CD4-positive, alpha-beta T cell treated with Interleukin-17A for 4 hours (primary cell): ENCODE measurements around the gene SCO2.
"Not testable (repeated sequence)": the region's sequence is repeated elsewhere in the genome, so short reads cannot be mapped to it uniquely, and the experiment has no call there.

Source experiments
- DNase-seq: peaks from one replicate; pipeline ENCODE4 v3.0.0-alpha.2; 2020; ENCODE audit warnings: mixed read lengths

The SCO2 gene

DNA sequence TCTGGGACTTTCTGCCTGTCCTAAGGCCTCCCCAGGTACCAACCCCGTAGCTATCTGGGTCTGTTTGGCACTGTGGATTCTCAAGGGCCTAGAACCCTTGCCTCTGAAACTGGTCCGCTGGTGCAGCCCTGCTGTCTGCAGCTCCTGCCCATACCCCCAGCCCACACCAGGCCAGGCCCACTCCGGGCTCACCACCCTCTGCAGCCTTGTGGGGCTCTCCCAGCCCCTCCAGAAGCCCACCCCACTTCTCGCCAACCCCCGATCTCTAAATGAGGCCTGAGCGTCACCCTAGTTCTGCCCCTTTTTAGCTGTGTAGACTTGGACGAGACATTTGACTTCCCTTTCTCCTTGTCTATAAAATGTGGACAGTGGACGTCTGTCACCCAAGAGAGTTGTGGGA lies 25.0 kb upstream of the SCO2 start:
- no peak for DNase-seq

DNA sequence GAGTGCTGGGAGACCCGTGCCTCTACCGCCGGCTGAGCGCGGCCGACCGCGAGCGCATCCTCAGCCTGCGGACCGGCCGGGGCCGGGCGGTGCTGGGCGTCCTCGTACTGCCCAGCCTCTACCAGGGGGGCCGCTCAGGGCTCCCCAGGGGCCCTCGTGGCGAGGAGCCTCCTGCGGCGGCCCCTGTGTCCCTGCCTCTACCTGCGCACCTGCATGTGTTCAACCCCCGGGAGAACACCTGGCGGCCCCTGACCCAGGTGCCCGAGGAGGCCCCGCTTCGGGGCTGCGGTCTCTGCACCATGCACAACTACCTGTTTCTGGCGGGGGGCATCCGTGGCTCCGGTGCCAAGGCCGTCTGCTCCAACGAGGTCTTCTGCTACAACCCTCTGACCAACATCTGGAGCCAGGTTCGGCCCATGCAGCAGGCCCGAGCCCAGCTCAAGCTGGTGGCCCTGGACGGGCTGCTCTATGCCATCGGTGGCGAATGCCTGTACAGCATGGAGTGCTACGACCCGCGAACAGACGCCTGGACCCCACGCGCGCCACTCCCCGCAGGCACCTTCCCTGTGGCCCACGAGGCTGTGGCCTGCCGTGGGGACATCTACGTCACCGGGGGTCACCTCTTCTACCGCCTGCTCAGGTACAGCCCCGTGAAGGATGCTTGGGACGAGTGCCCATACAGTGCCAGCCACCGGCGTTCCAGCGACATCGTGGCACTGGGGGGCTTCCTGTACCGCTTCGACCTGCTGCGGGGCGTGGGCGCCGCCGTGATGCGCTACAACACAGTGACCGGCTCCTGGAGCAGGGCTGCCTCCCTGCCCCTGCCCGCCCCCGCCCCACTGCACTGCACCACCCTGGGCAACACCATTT lies 23.8 kb upstream of the SCO2 start:
- peak; percentile 37 for DNase-seq

DNA sequence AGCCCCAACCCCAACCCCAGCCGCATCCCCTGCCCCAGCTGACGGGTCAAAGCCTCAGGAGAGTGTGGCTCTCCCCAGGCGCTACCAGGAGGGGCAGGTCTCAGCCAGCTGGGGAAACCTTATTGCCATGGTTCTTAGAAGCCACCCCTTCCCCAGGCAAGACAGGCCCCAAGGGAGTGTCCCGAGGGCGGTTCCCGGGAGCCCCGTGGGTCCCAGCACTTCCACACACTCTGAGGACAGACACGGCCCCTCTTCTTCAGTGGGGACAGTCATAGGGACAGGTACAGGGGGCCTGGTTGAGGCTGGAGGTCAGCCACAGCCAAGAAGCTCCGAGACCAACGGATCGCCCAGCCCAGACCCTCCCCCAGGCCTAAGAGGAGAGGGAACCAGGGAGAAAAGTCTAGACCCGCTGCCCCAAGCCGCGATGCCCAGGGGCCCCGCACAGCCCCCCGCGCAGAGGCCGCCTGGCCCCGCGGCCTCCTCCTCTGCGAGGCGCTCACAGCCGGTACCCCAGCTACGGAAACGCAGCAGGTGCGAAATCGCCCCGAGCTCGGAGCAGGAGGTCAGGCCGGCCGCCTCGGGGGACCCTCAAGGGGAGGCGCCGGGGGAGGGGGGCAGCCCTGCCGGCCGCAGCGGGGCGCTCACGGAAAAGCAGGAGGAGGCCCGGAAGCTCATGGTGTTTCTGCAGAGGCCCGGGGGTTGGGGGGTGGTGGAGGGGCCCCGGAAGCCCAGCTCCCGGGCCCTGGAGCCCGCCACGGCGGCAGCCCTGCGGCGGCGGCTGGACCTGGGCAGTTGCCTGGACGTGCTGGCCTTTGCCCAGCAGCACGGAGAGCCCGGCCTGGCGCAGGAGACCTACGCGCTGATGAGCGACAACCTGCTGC lies 22.9 kb upstream of the SCO2 start:
- peak; percentile 76 for DNase-seq

DNA sequence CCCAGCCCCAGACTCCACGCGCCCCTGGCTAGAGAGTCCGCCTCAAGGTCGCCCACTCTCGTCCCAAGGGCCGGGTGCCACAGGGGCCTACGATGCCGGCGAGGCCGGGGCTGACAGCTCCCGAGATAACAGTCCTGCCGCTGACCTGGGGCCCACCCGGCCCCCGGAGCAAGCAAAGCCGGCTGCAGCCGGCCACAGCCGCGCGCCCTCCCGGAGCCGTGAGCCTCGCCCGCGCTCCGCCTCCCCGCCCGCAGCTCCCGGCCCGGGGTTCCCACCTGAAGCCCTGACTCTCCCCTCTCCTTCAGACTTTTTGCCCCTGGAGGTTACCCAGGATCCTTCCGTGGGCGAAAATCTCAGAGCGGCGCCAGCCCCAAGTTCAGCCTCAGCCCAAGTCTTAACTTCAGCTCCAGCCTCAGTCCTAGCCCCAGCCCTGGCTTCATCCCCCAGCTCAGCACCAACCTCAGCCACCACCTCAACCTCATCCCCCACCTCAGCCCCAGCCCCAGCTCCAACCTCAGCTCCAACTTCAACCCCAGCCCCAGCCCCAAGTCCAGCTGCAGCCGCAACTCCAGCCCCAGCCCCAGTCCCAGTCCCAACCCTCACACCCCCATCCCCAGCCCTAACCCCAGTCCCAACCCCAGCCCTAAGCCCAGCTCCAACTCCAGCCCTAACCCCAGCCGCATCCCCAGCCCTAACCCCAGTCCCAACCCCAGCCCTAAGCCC lies 22.0 kb upstream of the SCO2 start:
- DNase-seq, result no peak

DNA sequence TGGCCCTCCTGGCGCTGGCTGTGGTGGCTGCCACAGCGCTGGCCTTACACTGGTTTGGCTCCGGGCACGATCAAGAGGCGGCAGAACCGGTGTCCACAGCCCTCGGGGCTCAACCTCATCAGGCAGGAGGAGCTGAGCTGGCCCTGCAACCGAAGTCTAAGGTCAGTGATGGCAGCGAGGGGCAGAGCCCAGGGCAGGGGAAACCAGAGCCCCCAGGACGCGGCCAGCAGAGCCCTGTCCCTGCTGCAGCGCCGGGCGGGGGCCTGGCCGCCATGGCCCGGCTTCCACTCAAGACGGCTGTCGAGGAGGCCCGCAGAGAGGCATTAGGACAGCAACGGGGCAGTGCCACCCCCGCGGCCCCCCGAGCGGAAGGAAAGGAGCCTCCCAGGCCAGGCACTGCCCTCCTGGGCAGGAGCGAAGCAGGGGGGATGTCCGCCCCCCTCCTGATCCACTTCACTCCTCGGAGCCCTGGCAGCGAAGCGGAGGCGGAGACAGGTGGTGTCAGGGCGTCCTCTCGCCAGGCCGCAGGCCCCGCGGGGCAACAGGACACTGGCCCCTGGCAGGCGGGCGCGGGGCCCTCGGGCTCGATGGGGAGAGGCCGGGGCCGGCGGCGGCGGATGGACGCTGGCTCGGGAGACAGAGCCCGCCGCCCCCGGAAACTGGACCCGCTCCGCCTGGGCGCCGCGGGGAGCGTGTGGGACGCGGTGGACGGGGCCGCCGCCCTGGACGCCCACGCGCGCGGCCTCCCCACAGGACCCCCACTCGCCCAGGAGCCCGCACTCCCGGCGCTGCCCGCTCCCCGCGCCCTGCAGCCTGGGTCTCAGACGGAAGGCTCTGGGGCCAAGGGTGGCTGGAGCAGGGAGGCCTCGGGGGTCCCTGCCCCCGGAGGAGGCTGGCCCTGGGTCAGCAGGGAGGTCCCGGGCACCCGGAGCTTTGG lies 21.2 kb upstream of the SCO2 start:
- DNase-seq, result no peak

DNA sequence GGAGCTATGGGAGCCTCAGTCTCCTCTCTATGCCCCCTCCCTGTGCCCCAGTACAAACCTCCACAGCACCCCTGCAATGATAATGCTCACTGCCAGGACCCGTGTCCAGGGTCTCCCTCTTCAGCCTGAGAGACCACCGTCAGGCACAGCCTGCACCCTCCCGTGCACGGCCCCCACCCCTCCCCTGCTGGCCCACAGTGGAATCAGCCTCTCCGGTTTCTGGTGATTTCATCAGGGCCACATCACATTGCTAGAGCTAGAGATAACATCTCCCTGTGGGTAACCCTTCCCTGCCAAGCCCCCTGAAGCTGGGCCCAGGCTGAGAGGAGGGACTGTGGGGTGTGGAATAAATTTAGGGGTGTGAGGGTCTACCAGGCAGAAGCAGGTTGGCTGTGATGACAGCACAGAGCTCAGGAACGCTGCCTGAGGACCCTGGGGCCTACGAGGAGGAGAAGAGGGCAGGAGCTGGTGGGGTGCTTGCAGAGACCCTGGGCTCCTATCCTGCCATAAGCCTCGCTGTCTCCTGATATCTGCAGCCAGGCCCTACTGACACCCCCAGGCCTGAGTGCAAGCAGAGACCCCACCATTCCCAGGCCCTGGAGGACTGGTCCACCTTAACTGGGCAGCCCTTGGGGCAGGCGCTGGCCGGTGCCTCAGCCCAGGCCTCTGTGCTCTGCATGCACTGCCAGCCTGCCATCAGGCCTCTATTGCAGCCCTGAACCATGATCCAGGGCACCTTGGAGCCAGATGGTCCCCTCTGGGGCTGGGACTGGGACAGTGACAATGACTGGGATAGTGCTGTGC lies 20.3 kb upstream of the SCO2 start, which contains the start of gene KLHDC7B:
TSS of gene KLHDC7B (plus strand) at position 378 of the 804 bp plus-strand sequence. CDS start at position 723, 345 bp downstream.
- peak; percentile 30 for DNase-seq

DNA sequence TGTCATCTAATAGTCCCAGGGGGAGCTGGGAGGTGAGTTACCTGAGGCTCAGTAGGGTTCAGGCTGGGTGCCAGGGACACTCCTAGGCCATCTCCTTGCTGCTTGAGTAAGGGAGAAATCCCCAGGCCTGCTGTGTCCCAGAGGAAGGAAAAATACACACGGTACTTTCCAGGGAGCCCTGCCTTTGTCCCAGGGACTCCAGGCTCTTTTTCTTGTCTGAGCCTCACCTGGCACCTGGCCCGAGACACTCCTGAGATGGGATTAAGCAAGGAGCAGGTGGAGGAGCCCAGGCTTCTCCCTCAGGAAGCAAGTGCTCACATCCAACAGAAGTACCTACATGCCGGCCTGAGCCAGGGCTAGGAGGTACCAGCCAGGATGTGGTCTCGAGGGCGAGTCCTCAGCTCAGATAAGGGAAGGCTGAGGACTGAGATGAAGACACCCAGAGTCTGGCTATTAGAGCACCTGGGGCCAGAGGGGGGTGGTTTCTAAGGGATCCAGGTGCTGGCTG lies 19.4 kb upstream of the SCO2 start:
- peak; percentile 44 for DNase-seq

DNA sequence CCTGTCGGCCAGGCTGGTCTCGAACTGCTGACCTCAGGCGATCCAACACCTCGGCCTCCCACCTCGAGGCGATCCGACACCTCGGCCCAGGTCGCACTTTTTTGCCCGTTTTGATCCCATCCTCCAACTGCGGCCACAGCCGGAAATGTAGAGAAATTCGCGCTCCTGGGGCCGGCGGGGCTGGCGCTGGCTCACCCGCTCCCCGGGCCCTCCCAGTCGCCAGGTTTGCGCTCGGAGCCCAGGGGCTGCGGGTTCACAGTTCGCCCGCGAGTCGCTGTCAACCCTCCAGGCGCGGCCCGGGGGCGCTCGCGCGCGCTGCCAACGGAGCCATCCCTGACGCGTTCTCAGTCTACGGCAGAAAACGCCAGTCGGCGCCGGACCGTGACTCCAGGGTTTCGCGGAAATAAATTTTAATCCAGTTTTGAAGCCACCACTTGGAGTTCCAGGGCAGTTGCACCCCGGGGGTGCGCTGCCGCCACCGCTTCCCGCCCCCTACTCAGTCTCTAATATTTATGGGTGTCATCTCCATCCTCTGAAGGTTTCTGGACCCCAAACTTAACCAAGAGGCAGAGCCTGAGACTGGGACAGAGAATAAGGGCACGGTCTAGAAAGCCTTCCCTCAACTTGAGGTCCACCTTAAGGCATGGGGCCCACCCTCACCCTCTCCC lies 18.8 kb upstream of the SCO2 start:
- peak; percentile 89 for DNase-seq

DNA sequence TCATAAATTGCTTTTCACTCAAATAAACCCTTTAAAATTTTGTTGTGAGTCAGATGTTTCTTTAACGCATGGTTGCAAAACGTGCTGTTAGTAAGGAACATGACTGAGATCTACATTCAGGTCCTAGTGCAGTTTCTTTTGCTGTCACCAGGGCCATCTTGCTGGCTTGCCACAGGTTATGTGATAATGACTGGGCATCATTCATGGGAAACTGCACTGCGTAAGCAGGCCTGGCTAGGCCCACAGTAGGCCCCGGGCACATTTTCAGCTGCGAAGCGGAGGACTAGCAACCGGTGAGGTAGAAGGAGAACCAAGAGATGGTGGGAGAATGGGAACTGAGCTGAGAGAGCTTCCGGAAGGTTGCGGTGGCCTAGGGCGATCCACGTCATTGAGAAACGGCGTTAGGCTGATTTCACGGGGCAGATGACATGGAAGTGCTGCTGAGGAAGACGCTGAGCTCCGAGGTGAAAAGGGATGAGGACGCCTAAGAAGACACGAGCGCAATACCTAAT lies 17.1 kb upstream of the SCO2 start:
- no peak for DNase-seq

DNA sequence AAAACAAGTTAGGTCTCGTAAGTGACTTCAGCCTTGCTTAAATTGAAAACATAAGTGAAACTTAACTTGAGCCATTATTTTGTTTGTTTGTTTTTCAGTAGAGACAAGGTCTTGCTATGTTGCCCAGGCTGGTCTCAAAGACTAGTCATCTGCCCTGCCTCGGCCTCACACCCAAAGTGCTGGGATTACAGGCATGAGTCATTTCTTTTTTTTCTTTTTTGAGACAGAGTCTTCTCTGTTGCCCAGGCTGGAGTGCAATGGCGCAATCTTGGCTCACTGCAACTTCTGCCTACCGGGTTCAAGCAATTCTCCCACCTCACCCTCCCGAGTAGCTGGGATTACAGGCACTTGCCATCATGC lies 16.2 kb upstream of the SCO2 start:
- DNase-seq, result not testable (repeated sequence)

DNA sequence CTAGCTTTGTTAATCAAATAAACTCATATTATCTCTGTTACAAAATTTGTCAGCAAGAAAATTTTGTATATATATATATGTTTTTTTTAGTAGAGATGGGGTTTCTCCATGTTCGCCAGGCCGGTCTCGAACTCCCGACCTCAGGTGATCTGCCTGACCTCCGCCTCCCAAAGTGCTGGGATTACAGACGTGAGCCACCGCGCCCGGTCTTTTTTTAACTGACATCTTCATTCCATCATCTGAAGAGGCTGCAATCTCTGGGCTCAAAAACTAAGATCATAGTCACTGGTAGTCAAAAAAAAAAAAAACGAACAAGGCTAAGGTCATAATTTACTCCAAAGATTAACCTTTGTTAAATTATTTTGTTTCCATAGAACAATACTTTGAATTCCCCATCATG lies 15.0 kb upstream of the SCO2 start:
- DNase-seq, result no peak

DNA sequence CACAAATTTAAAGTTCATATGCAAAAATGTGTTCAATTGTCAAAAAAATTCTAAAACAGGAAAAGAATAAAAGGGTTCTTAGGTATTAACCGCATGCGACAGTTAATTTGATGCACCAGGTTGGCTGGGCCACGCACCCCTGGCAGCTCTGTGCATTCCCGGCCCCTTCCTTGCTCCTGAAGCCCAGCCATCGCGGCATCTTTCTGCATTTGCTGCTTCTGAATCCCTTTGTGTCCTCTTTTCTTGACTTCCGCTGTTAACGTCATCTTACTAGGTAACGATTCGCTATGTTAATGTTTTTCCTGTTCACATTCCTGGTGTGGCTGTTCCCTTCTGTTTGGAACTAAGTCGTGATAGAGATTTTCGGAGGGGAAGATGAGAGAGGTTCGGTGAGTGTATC lies 12.4 kb upstream of the SCO2 start:
- no peak for DNase-seq

DNA sequence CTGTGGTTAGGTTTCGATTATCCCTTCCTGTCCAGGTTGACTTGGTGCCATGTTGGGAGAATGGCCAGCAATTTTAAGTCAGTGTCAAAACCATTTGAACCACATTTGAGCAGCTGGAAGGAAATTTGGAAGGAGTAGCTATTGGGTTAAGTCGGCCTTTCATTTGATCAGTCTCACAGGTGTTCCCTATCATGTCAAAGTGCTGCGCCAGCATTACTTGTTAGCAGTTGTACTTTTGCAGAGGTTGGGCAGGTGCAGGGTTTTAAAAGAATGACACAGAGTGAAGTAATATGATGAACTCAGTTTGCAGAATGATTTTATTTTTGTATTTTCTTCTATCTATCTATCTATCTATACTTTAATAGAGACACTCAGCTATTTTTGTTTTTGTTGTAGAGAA lies 10.8 kb upstream of the SCO2 start:
- no peak for DNase-seq

DNA sequence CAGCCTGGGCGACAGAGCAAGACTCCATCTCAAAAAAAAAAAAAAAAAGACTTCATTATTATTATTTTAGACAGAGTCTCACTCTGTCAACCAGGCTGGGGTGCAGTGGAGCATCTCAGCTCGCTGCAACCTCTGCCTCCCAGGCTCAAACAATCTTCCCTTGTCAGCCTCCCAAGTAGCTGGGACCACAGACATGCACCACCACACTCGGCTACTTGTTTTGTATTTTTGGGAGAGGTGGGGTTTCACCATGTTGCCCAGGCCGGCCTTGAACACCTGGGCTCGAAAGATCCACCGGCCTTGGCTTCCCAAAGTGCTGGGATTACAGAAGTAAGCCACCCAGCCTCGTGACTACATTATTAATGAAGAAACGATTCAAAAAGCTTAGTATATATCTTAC lies 9.7 kb upstream of the SCO2 start:
- no peak for DNase-seq

DNA sequence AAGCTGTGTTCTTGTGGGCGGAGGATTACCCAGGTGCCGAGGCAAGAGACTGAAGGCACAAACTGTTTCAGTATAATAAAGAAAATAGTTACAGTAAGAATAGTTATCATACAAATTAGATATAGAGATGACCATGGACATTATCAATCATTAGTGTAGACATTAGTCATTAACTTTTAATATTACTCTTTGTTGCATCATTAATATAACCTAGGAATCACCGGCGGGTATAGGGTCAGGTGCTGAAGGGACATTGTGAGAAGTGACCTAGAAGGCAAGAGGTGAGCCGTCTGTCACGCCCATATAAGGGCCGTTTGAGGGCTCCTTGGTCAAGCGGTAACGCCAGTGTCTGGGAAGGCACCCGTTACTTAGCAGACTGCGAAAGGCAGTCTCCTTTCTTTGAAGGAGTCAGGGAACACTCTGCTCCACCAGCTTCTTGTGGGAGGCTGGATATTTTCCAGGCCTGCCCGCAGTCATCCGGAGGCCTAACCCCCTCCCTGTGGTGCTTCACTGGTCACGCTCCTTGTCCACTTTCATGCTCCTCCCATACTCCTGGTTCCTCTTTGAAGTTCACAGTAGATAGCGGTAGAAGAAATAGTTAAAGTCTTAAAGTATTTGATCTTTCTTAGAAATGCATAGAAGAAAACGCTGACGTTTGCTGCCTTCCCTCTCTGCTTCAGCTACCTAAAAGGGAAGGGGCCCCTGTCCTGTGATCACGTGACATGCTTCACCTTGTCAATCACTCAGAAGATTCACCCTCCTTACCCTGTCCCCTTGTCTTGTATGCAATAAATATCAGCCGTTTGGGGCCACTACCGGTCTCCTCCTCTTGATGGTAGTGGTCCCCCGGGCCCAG lies 8.7 kb upstream of the SCO2 start:
- DNase-seq, result not testable (repeated sequence)

DNA sequence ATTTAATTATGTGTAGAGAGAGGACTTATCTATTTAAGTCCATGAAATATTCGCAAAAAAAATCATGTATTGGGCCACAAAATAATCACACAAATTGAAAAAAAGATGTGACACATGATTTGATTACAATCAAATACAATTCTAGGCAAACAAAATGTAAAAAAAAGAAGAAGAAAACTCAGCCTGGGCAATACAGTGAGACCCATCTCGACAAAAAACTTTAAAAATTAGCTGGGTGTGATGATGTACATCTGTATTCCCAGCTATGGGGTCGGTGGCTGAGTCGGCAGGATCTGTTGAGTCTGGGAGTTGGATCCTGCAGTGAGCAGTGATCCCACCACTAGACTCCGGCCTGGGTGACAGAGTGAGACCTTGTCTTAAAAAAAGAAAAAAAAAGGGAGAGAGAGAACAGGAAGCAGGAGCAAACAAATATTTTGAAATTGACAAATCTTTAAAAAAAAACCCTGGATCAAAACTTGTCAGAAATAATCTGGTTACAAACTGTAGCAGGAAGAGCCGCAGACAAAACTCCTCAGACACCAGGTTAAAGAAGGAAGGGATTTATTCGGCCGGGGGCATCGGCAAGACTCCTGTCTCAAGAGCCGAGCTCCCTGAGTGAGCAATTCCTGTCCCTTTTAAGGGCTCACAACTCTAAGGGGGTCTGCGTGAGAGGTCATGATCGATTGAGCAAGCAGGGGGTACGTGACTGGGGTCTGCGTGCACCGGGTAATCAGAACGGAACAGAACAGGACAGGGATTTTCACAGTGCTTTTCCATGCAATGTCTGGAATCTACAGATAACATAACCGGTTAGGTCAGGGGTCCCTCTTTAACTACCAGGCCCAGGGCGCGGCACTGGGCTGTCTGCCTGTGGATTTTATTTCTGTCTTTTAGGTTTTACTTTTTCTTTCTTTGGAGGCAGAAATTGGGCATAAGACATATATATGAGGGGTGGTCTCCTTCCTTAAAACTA lies 7.7 kb upstream of the SCO2 start:
- no peak for DNase-seq

DNA sequence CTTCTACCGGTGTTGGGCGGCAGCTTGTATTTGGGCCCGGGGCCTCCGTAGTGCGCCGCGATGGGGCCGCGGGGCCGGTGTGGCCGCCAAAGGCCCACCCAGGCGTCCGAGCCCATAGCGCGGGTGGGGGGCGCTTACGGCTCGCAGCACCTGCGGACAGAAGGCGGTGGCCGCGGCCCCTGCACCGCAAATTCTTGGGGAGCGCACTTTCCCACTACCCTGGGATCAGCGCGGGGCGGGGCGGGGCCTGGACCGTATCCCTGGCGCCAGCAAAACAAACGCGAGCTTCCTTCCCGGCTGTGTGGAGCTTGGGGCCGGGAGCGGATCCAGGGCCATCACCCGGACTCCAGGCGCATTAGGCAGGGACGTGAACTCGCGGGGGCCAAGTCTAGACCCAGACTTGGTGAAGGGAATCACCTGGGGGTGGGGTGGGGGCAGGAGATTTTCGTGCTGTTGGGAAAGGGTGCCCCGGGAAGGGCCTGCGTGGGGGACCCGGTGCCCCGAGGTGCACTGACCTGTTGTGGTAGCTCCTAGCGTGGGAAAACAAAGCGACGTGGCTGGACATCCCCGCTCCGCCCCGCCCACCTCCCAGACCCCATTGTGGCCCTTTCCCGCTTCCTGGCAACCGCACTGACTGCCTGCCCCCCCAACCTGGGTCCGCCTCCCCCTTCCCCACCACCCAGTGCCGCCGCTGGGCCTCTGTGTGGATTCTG lies 6.7 kb upstream of the SCO2 start:
- DNase-seq, result peak; percentile 20
